H1 (cell line): ENCODE data around the gene RAD51B. TPM values are rescaled to one million over a fixed set of nuclear protein-coding genes. Genes with fewer than 3 reads are reported as not detected.

Experiments used
- CTCF ChIA-PET: fragments of 300-600 bp; sonication (Branson Sonifier 250); formaldehyde crosslinking; loops from one replicate; lab custom pipeline; 2021; ENCODE audit not compliant: partially characterized antibody; lab: Charles Lee
- POLR2A ChIA-PET: fragments of 300-600 bp; sonication (Branson Sonifier 250); formaldehyde crosslinking; loops from one replicate; lab custom pipeline; 2021; ENCODE audit warnings: inconsistent platforms; ENCODE audit not compliant: partially characterized antibody; lab: Charles Lee
- DNase-seq, 2 experiments: peaks; one replicate each; pipeline versions ENCODE4 v3.0.0 to v3.0.0-alpha.2; 2010 to 2022; ENCODE audit warnings: low spot score in 2 of 2, low read depth in 1 of 2, mixed read lengths in 1 of 2
- FAIRE-seq: peaks from 2 replicates; lab custom pipeline; 2011; peaks lifted over from hg19 to GRCh38; lab: Jason Lieb, UNC
- H2AFZ ChIP-seq: 2 replicates; pipeline ENCODE4 v1.8.1; 2012; ENCODE audit warnings: low read length, inconsistent platforms
- H2AK5ac ChIP-seq: 2 replicates; pipeline ENCODE4 v1.6.1; 2013; ENCODE audit warnings: low read depth, low read length
- H2BK120ac ChIP-seq: replicated peaks from 2 replicates; pipeline ENCODE3; 2013; ENCODE audit warnings: low read depth, low read length, inconsistent platforms
- H2BK12ac ChIP-seq: 2 replicates; pipeline ENCODE4 v1.6.1; 2013; ENCODE audit warnings: low read depth, low read length
- H2BK15ac ChIP-seq: 2 replicates; pipeline ENCODE4 v1.6.1; 2013; ENCODE audit warnings: low read length
- H2BK20ac ChIP-seq: 2 replicates; pipeline ENCODE4 v1.6.1; 2013; ENCODE audit warnings: low read length
- H2BK5ac ChIP-seq: 2 replicates; pipeline ENCODE4 v1.6.1; 2013; ENCODE audit warnings: low read depth, low read length
- H3K14ac ChIP-seq: 2 replicates; pipeline ENCODE4 v1.6.1; 2013; ENCODE audit warnings: inconsistent platforms; ENCODE audit not compliant: insufficient read length
- H3K18ac ChIP-seq: 2 replicates; pipeline ENCODE4 v1.6.1; 2013; ENCODE audit warnings: low read length; ENCODE audit errors: extremely low read depth
- H3K23ac ChIP-seq: 2 replicates; pipeline ENCODE4 v1.6.1; 2013; ENCODE audit warnings: inconsistent platforms; ENCODE audit not compliant: insufficient read length
- H3K23me2 ChIP-seq: 2 replicates; pipeline ENCODE4 v1.6.1; 2013; ENCODE audit warnings: low read depth, low read length
- H3K27ac ChIP-seq: 2 replicates; pipeline ENCODE4 v1.6.1; 2011; ENCODE audit warnings: low read depth, low read length, inconsistent platforms
- H3K27me3 ChIP-seq, 4 experiments: replicated peaks in 1 of 4; 1 replicate in 1 of 4; 2 replicates in 3 of 4; pipeline versions ENCODE4 v1.6.1 to v1.8.1; 2011 to 2013; ENCODE audit warnings: low read length in 3 of 4, mild to moderate bottlenecking in 3 of 4, inconsistent platforms in 2 of 4, mixed read lengths in 2 of 4, moderate library complexity in 1 of 4; ENCODE audit not compliant: control insufficient read depth in 3 of 4, insufficient read depth in 3 of 4; ENCODE audit errors: extremely low read depth in 1 of 4
- H3K36me3 ChIP-seq, 4 experiments: 2 replicates each; pipeline versions ENCODE4 v1.6.1 to v1.8.1; 2011 to 2013; ENCODE audit warnings: mild to moderate bottlenecking in 4 of 4, low read length in 3 of 4, moderate library complexity in 2 of 4, control low read depth in 1 of 4, inconsistent platforms in 1 of 4; ENCODE audit not compliant: insufficient read depth in 4 of 4, control insufficient read depth in 2 of 4
- H3K4ac ChIP-seq: replicated peaks from 2 replicates; pipeline ENCODE3; 2013; ENCODE audit warnings: low read length, low read depth, mixed read lengths, inconsistent platforms; ENCODE audit not compliant: insufficient read length
- H3K4me1 ChIP-seq, 4 experiments: replicated peaks in 1 of 4; 1 replicate in 1 of 4; 2 replicates in 3 of 4; pipeline versions ENCODE4 v1.6.1 to v1.8.1; 2011 to 2013; ENCODE audit warnings: low read length in 3 of 4, inconsistent platforms in 2 of 4, mixed read lengths in 1 of 4; ENCODE audit not compliant: insufficient read depth in 4 of 4, control insufficient read depth in 3 of 4
- H3K4me2 ChIP-seq, 2 experiments: 2 replicates each; pipeline versions ENCODE4 v1.6.1 to v1.8.1; 2011 to 2013; ENCODE audit warnings: low read depth in 2 of 2, low read length in 2 of 2, control low read depth in 1 of 2, inconsistent platforms in 1 of 2, mild to moderate bottlenecking in 1 of 2; ENCODE audit not compliant: insufficient read depth in 1 of 2
- H3K4me3 ChIP-seq, 4 experiments: fragments of 200-600, 300-600 bp in 1 of 4; sonication (generic), shearing (Covaris generic), sonication (Bioruptor Twin) in 1 of 4; 2 replicates each; pipeline versions ENCODE4 v1.5.1 to v1.8.1; 2011 to 2016; ENCODE audit warnings: low read length in 4 of 4, low read depth in 3 of 4, control low read depth in 2 of 4, inconsistent platforms in 2 of 4, mild to moderate bottlenecking in 2 of 4, mixed read lengths in 1 of 4, moderate library complexity in 1 of 4; ENCODE audit not compliant: insufficient read depth in 2 of 4; ENCODE audit errors: extremely low read depth in 1 of 4
- H3K56ac ChIP-seq: replicated peaks from 2 replicates; pipeline ENCODE3; 2013; ENCODE audit warnings: low read depth, mild to moderate bottlenecking, mixed read lengths, low read length, inconsistent platforms; ENCODE audit not compliant: insufficient read length
- H3K79me1 ChIP-seq: 2 replicates; pipeline ENCODE4 v1.6.1; 2013; ENCODE audit warnings: low read depth, low read length, control low read depth
- H3K79me2 ChIP-seq, 2 experiments: 2 replicates each; pipeline versions ENCODE4 v1.6.1 to v1.8.1; 2012 to 2013; ENCODE audit warnings: low read length in 2 of 2, mild to moderate bottlenecking in 2 of 2, inconsistent platforms in 1 of 2; ENCODE audit not compliant: insufficient read depth in 2 of 2, control insufficient read depth in 1 of 2
- H3K9ac ChIP-seq, 4 experiments: replicated peaks in 1 of 4; 1 replicate in 1 of 4; 2 replicates in 3 of 4; pipeline versions ENCODE4 v1.6.1 to v1.8.1; 2011 to 2013; ENCODE audit warnings: low read depth in 3 of 4, low read length in 3 of 4, control low read depth in 2 of 4, mild to moderate bottlenecking in 2 of 4, moderate library complexity in 2 of 4, inconsistent platforms in 1 of 4; ENCODE audit errors: extremely low read depth in 1 of 4
- H3K9me3 ChIP-seq, 2 experiments: 2 replicates each; pipeline versions ENCODE4 v1.6.1 to v1.8.1; 2012 to 2013; ENCODE audit warnings: mild to moderate bottlenecking in 2 of 2, moderate library complexity in 2 of 2, control low read depth in 1 of 2, inconsistent platforms in 1 of 2, low read depth in 1 of 2, low read length in 1 of 2, mixed read lengths in 1 of 2; ENCODE audit not compliant: insufficient read depth in 2 of 2
- H4K20me1 ChIP-seq, 2 experiments: replicated peaks in 1 of 2; 2 replicates each; pipeline versions ENCODE3 to v1.8.1; 2011 to 2013; ENCODE audit warnings: inconsistent platforms in 2 of 2, low read length in 2 of 2, mild to moderate bottlenecking in 1 of 2; ENCODE audit not compliant: insufficient read depth in 2 of 2, control insufficient read depth in 1 of 2
- H4K5ac ChIP-seq: 2 replicates; pipeline ENCODE4 v1.6.1; 2013; ENCODE audit warnings: low read length, low read depth, mixed read lengths, inconsistent platforms; ENCODE audit not compliant: insufficient read length
- H4K8ac ChIP-seq: 2 replicates; pipeline ENCODE4 v1.8.0; 2013; ENCODE audit warnings: mild to moderate bottlenecking, moderate library complexity, low read length, inconsistent platforms; ENCODE audit not compliant: insufficient read depth; ENCODE audit errors: extremely low read depth
- H4K91ac ChIP-seq: replicated peaks from 2 replicates; pipeline ENCODE3; 2013; ENCODE audit warnings: low read length, mixed read lengths, inconsistent platforms; ENCODE audit not compliant: insufficient read length
- BACH1 ChIP-seq: IDR thresholded peaks from 2 replicates; pipeline ENCODE4 v1.6.1; 2012; ENCODE audit warnings: low read length, improper control_type of control experiment
- CBX5 ChIP-seq: fragments of 300-800, 300-1000 bp; sonication (generic); IDR thresholded peaks from 2 replicates; pipeline ENCODE4 v1.7.1; 2016; ENCODE audit warnings: antibody characterized with exemption, low read length, low read depth
- CHD2 ChIP-seq: IDR thresholded peaks from 2 replicates; pipeline ENCODE4 v1.6.1; 2012; ENCODE audit warnings: low read length, improper control_type of control experiment
- EZH2 ChIP-seq: fragments of 200-600 bp; sonication (generic); IDR thresholded peaks from 2 replicates; pipeline ENCODE4 v1.7.1; 2012; ENCODE audit warnings: low read depth, mild to moderate bottlenecking, moderate library complexity, low read length, inconsistent platforms; ENCODE audit not compliant: severe bottlenecking
- HDAC2 ChIP-seq, 2 experiments: fragments of 300-600 bp in 1 of 2; sonication (generic) in 1 of 2; IDR thresholded peaks; 2 replicates each; pipeline ENCODE4 v1.6.1; 2011 to 2012; ENCODE audit warnings: low read depth in 2 of 2, low read length in 2 of 2, mild to moderate bottlenecking in 2 of 2, moderate library complexity in 2 of 2, borderline replicate concordance in 1 of 2, inconsistent platforms in 1 of 2
- JUN ChIP-seq: IDR thresholded peaks from 2 replicates; pipeline ENCODE4 v1.6.1; 2011; ENCODE audit warnings: low read depth, mild to moderate bottlenecking, improper control_type of control experiment, low read length
- KDM5A ChIP-seq: fragments of 200-600 bp; IDR thresholded peaks from 2 replicates; pipeline ENCODE4 v1.7.1; 2012; ENCODE audit warnings: mild to moderate bottlenecking, low read length, inconsistent platforms, mixed read lengths
- POLR2A ChIP-seq, 2 experiments: IDR thresholded peaks; 1 replicate in 1 of 2; 2 replicates in 1 of 2; pipeline ENCODE4 v1.6.1; 2011; ENCODE audit warnings: low read depth in 2 of 2, low read length in 2 of 2, mild to moderate bottlenecking in 2 of 2; ENCODE audit errors: control extremely low read depth in 1 of 2
- RAD21 ChIP-seq, 2 experiments: IDR thresholded peaks in 1 of 2; conservative IDR thresholded peaks in 1 of 2; 2 replicates each; pipeline ENCODE4 v1.6.1; 2011; ENCODE audit warnings: low read depth in 2 of 2, low read length in 2 of 2, improper control_type of control experiment in 1 of 2, inconsistent platforms in 1 of 2, mild to moderate bottlenecking in 1 of 2, moderate library complexity in 1 of 2
- SRF ChIP-seq: IDR thresholded peaks from 2 replicates; pipeline ENCODE4 v1.6.1; 2011; ENCODE audit warnings: mild to moderate bottlenecking, low read depth, low read length, moderate library complexity
- TBP ChIP-seq: IDR thresholded peaks from 2 replicates; pipeline ENCODE4 v1.6.1; 2011; ENCODE audit warnings: low read depth, low read length, improper control_type of control experiment
- TCF12 ChIP-seq: IDR thresholded peaks from 2 replicates; pipeline ENCODE4 v1.6.1; 2011; ENCODE audit warnings: low read depth, mild to moderate bottlenecking, low read length
- TEAD4 ChIP-seq: IDR thresholded peaks from 2 replicates; pipeline ENCODE4 v1.6.1; 2012; ENCODE audit warnings: low read depth, low read length, inconsistent platforms, mixed read lengths
- WGBS, 2 experiments: shearing (Covaris generic) in 1 of 2; methylation state at CpG; one replicate each; pipeline versions ENCODE4 v1.1.6 to v1.1.7; 2013 to 2015; ENCODE audit warnings: low lambda C conversion rate in 2 of 2, mixed read lengths in 2 of 2, inconsistent platforms in 1 of 2, low coverage in 1 of 2, missing lambda C conversion rate in 1 of 2; ENCODE audit not compliant: insufficient replicate concordance in 2 of 2, insufficient coverage in 1 of 2, insufficient read length in 1 of 2; ENCODE audit errors: extremely low coverage in 1 of 2, missing lambda C conversion rate in 1 of 2; 5-methylcytosine and 5-hydroxymethylcytosine counted together
- polyA plus RNA-seq, 7 experiments: library from polyadenylated mRNA; depleted of rRNA in 3 of 7; stranded (reverse) in 5 of 7; unstranded in 2 of 7; fragments of >200 nt in 5 of 7; fragments of 200-250 nt in 2 of 7; gene quantifications; 1 replicate in 5 of 7; 2 replicates in 1 of 7; 4 replicates in 1 of 7; pipeline versions ENCODE4 v1.2.1 to v1.2.3, GENCODE V29; 2011 to 2013; ENCODE audit warnings: missing spikeins in 2 of 7, mixed read lengths in 2 of 7
- total RNA-seq: library from RNA; stranded (reverse); fragmentation: NEBNext Ultra II Directional; extraction: Animal tissue kit (Norgen Biotek cat#: 25700); gene quantifications from 2 replicates; pipeline ENCODE4 v1.2.1, GENCODE V29; 2021

The RAD51B gene
- total and polyA plus RNA-seq, 2 of the 8 experiments (the other 6 are each of a cell fraction or from before 2014, with no cell fraction given): 3.9 to 14.9 TPM

GRCh38 chr14:68164711-68165113 lies 345.1 kb downstream of the RAD51B start:
- Histone ChIP-seq H2BK15ac (no peak overlapping the region), H3K9me3 (no peaks in the 10 kb centered on the region), H3K9ac (no peak overlapping the region), H3K79me2 (no peaks in the 10 kb centered on the region), H2AK5ac (no peak overlapping the region), H3K23me2 (no peaks in the 10 kb centered on the region), H3K27me3 (no peaks in the 10 kb centered on the region), H4K5ac (no peak overlapping the region), H2BK12ac (no peak overlapping the region), H3K4ac (no peak overlapping the region), H2BK20ac (no peak overlapping the region), H4K91ac (no peak overlapping the region), H2BK5ac (no peak overlapping the region), H3K14ac (no peak overlapping the region), H3K23ac (no peak overlapping the region), H3K4me3 (no peak overlapping the region), H2AFZ (no peak overlapping the region), H3K4me1 (no peaks in the 10 kb centered on the region), H3K4me2 (no peak overlapping the region), H3K18ac (no peak overlapping the region), H4K20me1 (no peaks in the 10 kb centered on the region), H3K36me3 (no peaks in the 10 kb centered on the region), H3K56ac (no peak overlapping the region), H3K79me1 (no peaks in the 10 kb centered on the region), H2BK120ac (no peak overlapping the region), H3K27ac (no peak overlapping the region), H4K8ac (no peak overlapping the region)
- no peak for DNase-seq
- FAIRE-seq: no peak
- ChIA-PET POLR2A (no interaction called here), CTCF (no interaction called here)
- 84% methylated on average over 1 of the region's 1 CpG; no CpG with 5 or more reads in 1 of the 2 experiments for WGBS, 2 experiments
- no peak for TF ChIP-seq JUN
- no peak for TF ChIP-seq EZH2
- TF ChIP-seq CBX5: no peak
- no peak for TF ChIP-seq BACH1
- no peak for TF ChIP-seq KDM5A
- TF ChIP-seq TCF12: no peak
- TF ChIP-seq RAD21 (IDR thresholded peaks at IDR 0.05 in 1 of 2, conservative IDR thresholded peaks at IDR 0.05 in 1 of 2; ENCODE audit: low read depth in 2 of 2, low read length in 2 of 2): no peak
- TF ChIP-seq HDAC2 (IDR thresholded peaks at IDR 0.05; ENCODE audit: borderline replicate concordance in 1 of 2, low read depth in 2 of 2, low read length in 2 of 2): no peak
- TF ChIP-seq TEAD4: no peak
- TF ChIP-seq SRF: no peak
- no peak for TF ChIP-seq POLR2A (IDR thresholded peaks at IDR 0.05; ENCODE audit: control extremely low read depth in 1 of 2, low read depth in 2 of 2, low read length in 2 of 2)
- no peak for TF ChIP-seq CHD2
- TF ChIP-seq TBP: no peak
